ENCODE results near the gene HSPA4. TPM values are rescaled to one million over a fixed set of nuclear protein-coding genes. Genes with fewer than 3 reads are reported as not detected.
A peak's percentile ranks its signal among the peaks of the same experiment; 100 is the strongest.

HSPA4 gene
- total and polyA plus RNA-seq, 4 donors: 33.0 to 102 (median 62.5) TPM

GRCh38 chr5:133124891-133125290 lies 73.1 kb downstream of the HSPA4 start:
- Histone ChIP-seq H3K9ac (ENCODE audit: insufficient read depth in 1 of 2, low read length in 2 of 2) (no peak overlapping the region), H3K4me1 (ENCODE audit: control insufficient read depth in 5 of 5, insufficient read depth in 5 of 5, low read length in 5 of 5) (peaks cover 0 to 11% (median 0%) of the 10 kb centered on the region in 5 donors), H3K27ac (ENCODE audit: low read depth in 1 of 2, low read length in 1 of 2) (no peak overlapping the region), H3K9me3 (ENCODE audit: control insufficient read depth in 4 of 4, insufficient read depth in 3 of 4, low read length in 3 of 4) (no peaks in the 10 kb centered on the region), H3K36me3 (ENCODE audit: control insufficient read depth in 4 of 4, insufficient read depth in 4 of 4, low read length in 4 of 4) (no peaks in the 10 kb centered on the region), H3K4me3 (no peak overlapping the region), H3K27me3 (ENCODE audit: control insufficient read depth in 3 of 3, insufficient read depth in 3 of 3, low read length in 2 of 3) (peaks cover 0 to 5% (median 0%) of the 10 kb centered on the region in 3 donors)
- ATAC-seq (ENCODE audit: insufficient read depth, low FRiP score) (no peak), DNase-seq (no peak)
- TF ChIP-seq CTCF (IDR thresholded peaks at IDR 0.05; ENCODE audit: control extremely low read depth, extremely low read depth): no peak
- WGBS, 2 donors: 67 to 89% methylated on average over 4 of the region's 4 CpGs

GRCh38 chr5:133128066-133128465 lies 76.3 kb downstream of the HSPA4 start:
- ATAC-seq (ENCODE audit: insufficient read depth, low FRiP score): no peak
- DNase-seq: no peak
- Histone ChIP-seq H3K27me3 (ENCODE audit: control insufficient read depth in 3 of 3, insufficient read depth in 3 of 3, low read length in 2 of 3) (peaks cover 0 to 5% (median 0%) of the 10 kb centered on the region in 3 donors), H3K9me3 (ENCODE audit: control insufficient read depth in 4 of 4, insufficient read depth in 3 of 4, low read length in 3 of 4) (no peaks in the 10 kb centered on the region), H3K4me3 (no peak overlapping the region), H3K4me1 (ENCODE audit: control insufficient read depth in 5 of 5, insufficient read depth in 5 of 5, low read length in 5 of 5) (peaks cover 0 to 8% (median 0%) of the 10 kb centered on the region in 5 donors), H3K36me3 (ENCODE audit: control insufficient read depth in 4 of 4, insufficient read depth in 4 of 4, low read length in 4 of 4) (no peaks in the 10 kb centered on the region), H3K27ac (ENCODE audit: low read depth in 1 of 2, low read length in 1 of 2) (no peak overlapping the region), H3K9ac (ENCODE audit: insufficient read depth in 1 of 2, low read length in 2 of 2) (no peak overlapping the region)
- TF ChIP-seq CTCF (IDR thresholded peaks at IDR 0.05; ENCODE audit: control extremely low read depth, extremely low read depth): no peak
- 91 to 98% methylated on average over 1 of the region's 1 CpG for WGBS, 2 donors

GRCh38 chr5:133129289-133129688 lies 77.5 kb downstream of the HSPA4 start:
- H3K27ac ChIP-seq (ENCODE audit: low read depth in 1 of 2, low read length in 1 of 2): no peak overlapping the region
- no peaks in the 10 kb centered on the region for H3K36me3 ChIP-seq (ENCODE audit: control insufficient read depth in 4 of 4, insufficient read depth in 4 of 4, low read length in 4 of 4)
- TF ChIP-seq CTCF (IDR thresholded peaks at IDR 0.05; ENCODE audit: control extremely low read depth, extremely low read depth): no peak
- no peaks in the 10 kb centered on the region for H3K9me3 ChIP-seq (ENCODE audit: control insufficient read depth in 4 of 4, insufficient read depth in 3 of 4, low read length in 3 of 4)
- WGBS, 2 donors: 72 to 82% methylated on average over 6 of the region's 6 CpGs
- no peak overlapping the region for H3K9ac ChIP-seq (ENCODE audit: insufficient read depth in 1 of 2, low read length in 2 of 2)
- DNase-seq (no peak), ATAC-seq (ENCODE audit: insufficient read depth, low FRiP score) (no peak)
- H3K4me3 ChIP-seq: no peak overlapping the region
- H3K4me1 ChIP-seq (ENCODE audit: control insufficient read depth in 5 of 5, insufficient read depth in 5 of 5, low read length in 5 of 5): peaks cover 0 to 8% (median 0%) of the 10 kb centered on the region in 5 donors
- H3K27me3 ChIP-seq (ENCODE audit: control insufficient read depth in 3 of 3, insufficient read depth in 3 of 3, low read length in 2 of 3): peaks cover 0 to 5% (median 0%) of the 10 kb centered on the region in 3 donors

- DNase-seq (peak in 1 of 3 donors; percentile 57), ATAC-seq (ENCODE audit: insufficient read depth, low FRiP score) (no peak)
- no peaks in the 10 kb centered on the region for H3K36me3 ChIP-seq (ENCODE audit: control insufficient read depth in 4 of 4, insufficient read depth in 4 of 4, low read length in 4 of 4)
- no peak overlapping the region for H3K4me3 ChIP-seq
- H3K4me1 ChIP-seq (ENCODE audit: control insufficient read depth in 5 of 5, insufficient read depth in 5 of 5, low read length in 5 of 5): peaks cover 0 to 8% (median 0%) of the 10 kb centered on the region in 5 donors
- H3K9me3 ChIP-seq (ENCODE audit: control insufficient read depth in 4 of 4, insufficient read depth in 3 of 4, low read length in 3 of 4): no peaks in the 10 kb centered on the region
- WGBS, 2 donors: 68 to 83% methylated on average over 3 of the region's 3 CpGs
- H3K27me3 ChIP-seq (ENCODE audit: control insufficient read depth in 3 of 3, insufficient read depth in 3 of 3, low read length in 2 of 3): peaks cover 0 to 5% (median 0%) of the 10 kb centered on the region in 3 donors
- H3K9ac ChIP-seq (ENCODE audit: insufficient read depth in 1 of 2, low read length in 2 of 2): no peak overlapping the region
- no peak overlapping the region for H3K27ac ChIP-seq (ENCODE audit: low read depth in 1 of 2, low read length in 1 of 2)
- no peak for TF ChIP-seq CTCF (IDR thresholded peaks at IDR 0.05; ENCODE audit: control extremely low read depth, extremely low read depth)
Measured at GRCh38 chr5:133129950-133130349, 78.1 kb downstream of the HSPA4 start.

All from lung (tissue), 12 donors.